Activated CD4-positive, alpha-beta T cell treated with anti-CD3 and anti-CD28 coated beads, Interleukin-2, Interleukin-4, amounts not matched to agents 100 ng/mL and 50 ng/mL, durations not matched to agents 16 hours and 8 hours (primary cell): Measurements from ENCODE around the gene RPS6KA1.
"Not testable (repeated sequence)": the region's sequence is repeated elsewhere in the genome, so short reads cannot be mapped to it uniquely, and the experiment has no call there.

ENCODE experiments used
- DNase-seq: peaks from one replicate; pipeline ENCODE4 v3.0.0-alpha.2; 2020; ENCODE audit warnings: low spot score

The RPS6KA1 gene

GRCh38 chr1:26602378-26602959, 72.9 kb downstream of the RPS6KA1 start:
- peak; percentile 77 for DNase-seq

GRCh38 chr1:26603856-26604255, 74.3 kb downstream of the RPS6KA1 start:
- no peak for DNase-seq

DNA sequence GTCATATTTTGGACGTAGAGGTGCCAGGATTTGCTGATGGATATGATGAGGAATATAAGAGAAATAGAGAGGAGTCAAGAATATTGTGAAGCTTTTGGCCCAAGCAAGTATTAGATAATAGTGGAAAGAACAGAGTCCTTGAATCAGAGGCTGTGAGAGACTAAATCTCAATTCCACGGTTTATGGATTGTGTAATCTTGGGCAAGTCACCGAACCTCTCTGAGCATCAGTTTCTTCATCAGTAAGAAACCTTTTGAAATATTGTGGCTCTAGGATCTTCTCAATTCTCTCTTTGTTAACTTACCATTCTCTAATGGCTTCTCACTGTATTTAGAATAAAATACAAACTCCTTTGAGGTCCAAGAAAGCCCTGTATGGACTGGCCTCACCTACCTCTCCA, 77.6 kb downstream of the RPS6KA1 start:
- no peak for DNase-seq

GRCh38 chr1:26608895-26609294, 79.3 kb downstream of the RPS6KA1 start:
- DNase-seq: no peak

DNA sequence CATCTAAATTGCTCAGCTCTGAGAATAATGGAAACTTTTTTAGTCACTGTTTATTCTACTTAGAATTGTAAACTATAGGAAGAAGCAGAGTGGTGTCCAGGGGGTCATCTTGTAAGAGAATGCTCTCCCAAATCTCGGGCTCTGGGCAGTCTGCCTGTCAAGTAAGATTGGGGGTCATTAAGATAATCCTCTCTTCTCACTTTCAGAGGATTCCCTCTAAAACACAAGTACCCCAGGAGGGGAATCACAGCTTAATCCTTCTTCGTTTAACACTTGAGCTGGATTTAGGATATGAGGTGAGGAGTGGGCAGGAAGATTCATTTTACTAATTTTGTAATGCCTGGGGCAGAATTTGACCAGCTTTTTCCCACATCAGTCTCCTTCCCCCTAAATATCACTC, 81.2 kb downstream of the RPS6KA1 start:
- no peak for DNase-seq

GRCh38 chr1:26612627-26613026, 83.1 kb downstream of the RPS6KA1 start:
- not testable (repeated sequence) for DNase-seq

DNA sequence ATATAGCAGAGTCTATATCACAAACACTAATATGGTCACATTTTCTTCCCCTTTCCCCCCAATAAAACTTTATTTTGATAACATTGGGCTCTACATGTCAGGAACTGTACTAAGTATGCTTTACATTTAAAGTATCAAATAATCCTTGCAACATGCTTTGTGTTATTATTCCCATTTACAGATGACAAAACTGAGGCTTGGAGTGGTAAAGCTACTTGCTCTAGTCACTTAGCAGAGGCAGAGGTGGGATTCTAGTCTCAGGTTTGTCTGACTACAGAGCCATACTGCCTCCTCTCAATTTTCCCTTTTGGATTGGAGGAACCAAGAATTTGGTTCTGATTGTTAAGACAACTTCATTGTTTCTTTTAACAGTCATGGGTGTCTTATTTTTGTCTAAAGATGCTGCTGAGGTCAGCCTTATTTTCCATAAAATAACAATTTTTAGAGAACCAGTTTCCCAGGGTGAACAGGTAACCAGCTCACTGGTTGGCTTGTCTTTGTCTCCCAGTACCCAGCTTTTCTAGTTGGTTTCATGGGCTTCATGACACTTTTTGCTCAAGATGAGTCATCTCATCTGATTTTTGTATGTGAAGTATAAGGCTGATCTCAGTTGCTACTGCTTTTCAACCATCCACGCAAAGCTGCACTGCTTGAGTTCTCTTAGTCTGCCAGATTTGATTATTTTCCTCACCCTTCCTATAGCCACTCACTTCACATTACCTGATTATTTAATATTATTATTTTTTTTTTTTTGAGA, 85.3 kb downstream of the RPS6KA1 start:
- peak; percentile 36 for DNase-seq

- no peak for DNase-seq
Measured at GRCh38 chr1:26616881-26617280, 87.3 kb downstream of the RPS6KA1 start.

- no peak for DNase-seq
Measured at GRCh38 chr1:26618561-26618960, 89.0 kb downstream of the RPS6KA1 start.
